ENCODE measurements around the gene SLC1A2.

DNA sequence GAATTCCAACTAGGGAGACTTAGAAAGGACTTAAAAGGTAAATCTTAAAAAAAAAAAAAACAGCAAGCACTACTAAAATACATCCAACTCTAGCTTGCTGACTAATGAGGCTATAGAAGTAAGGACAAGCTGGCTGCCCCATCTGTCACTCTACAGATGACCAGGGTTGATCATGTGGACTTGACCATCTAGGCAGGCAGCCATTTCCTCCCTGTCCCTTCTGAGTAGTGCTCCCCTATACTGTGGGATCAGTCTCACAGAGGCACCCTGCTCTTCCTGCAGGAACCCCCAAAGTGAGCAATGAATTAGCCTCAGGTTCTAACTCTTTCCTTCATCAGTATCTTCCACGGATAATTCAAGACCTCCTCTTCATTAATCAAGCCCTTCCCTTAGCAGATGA is 12.3 kb downstream of the SLC1A2 start:
- TF ChIP-seq, protein P1, sequence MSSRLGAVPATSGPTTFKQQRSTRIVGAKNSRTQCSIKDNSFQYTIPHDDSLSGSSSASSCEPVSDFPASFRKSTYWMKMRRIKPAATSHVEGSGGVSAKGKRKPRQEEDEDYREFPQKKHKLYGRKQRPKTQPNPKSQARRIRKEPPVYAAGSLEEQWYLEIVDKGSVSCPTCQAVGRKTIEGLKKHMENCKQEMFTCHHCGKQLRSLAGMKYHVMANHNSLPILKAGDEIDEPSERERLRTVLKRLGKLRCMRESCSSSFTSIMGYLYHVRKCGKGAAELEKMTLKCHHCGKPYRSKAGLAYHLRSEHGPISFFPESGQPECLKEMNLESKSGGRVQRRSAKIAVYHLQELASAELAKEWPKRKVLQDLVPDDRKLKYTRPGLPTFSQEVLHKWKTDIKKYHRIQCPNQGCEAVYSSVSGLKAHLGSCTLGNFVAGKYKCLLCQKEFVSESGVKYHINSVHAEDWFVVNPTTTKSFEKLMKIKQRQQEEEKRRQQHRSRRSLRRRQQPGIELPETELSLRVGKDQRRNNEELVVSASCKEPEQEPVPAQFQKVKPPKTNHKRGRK (CRISPR knock-in tag; IDR thresholded peaks at IDR 0.05; ENCODE audit: borderline replicate concordance), result no peak
- TF ChIP-seq, protein P2, sequence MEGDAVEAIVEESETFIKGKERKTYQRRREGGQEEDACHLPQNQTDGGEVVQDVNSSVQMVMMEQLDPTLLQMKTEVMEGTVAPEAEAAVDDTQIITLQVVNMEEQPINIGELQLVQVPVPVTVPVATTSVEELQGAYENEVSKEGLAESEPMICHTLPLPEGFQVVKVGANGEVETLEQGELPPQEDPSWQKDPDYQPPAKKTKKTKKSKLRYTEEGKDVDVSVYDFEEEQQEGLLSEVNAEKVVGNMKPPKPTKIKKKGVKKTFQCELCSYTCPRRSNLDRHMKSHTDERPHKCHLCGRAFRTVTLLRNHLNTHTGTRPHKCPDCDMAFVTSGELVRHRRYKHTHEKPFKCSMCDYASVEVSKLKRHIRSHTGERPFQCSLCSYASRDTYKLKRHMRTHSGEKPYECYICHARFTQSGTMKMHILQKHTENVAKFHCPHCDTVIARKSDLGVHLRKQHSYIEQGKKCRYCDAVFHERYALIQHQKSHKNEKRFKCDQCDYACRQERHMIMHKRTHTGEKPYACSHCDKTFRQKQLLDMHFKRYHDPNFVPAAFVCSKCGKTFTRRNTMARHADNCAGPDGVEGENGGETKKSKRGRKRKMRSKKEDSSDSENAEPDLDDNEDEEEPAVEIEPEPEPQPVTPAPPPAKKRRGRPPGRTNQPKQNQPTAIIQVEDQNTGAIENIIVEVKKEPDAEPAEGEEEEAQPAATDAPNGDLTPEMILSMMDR (IDR thresholded peaks at IDR 0.05), result no peak
- TF ChIP-seq NR1H2 (CRISPR knock-in tag; IDR thresholded peaks at IDR 0.05), result no peak
- no peak for TF ChIP-seq NR2C2 (CRISPR knock-in tag; IDR thresholded peaks at IDR 0.05)
- TF ChIP-seq NFYB (CRISPR knock-in tag; conservative IDR thresholded peaks at IDR 0.05; ENCODE audit: low read depth), result no peak
